ENCODE measurements around the gene DPH6.

DNA sequence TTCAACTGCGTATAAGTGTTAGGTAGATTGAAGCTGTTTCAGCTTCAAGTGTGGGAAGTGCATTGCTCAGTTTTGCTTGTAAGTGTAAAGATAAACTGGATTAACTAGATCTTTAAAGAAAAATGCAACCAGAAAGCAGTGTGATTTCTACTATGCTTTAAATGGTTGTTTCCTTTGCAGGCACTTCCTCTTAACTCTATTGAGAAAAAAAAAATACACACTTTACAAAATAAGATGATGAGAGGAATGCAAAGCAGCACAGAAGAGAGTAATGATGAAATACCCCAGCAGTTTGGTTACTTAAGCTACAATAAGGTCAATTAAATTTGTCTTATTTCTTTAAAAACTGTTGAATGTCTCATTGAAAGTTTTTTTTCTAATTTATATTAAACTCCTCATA, 40.8 kb downstream of the DPH6 start:
- TF ChIP-seq, protein P1, sequence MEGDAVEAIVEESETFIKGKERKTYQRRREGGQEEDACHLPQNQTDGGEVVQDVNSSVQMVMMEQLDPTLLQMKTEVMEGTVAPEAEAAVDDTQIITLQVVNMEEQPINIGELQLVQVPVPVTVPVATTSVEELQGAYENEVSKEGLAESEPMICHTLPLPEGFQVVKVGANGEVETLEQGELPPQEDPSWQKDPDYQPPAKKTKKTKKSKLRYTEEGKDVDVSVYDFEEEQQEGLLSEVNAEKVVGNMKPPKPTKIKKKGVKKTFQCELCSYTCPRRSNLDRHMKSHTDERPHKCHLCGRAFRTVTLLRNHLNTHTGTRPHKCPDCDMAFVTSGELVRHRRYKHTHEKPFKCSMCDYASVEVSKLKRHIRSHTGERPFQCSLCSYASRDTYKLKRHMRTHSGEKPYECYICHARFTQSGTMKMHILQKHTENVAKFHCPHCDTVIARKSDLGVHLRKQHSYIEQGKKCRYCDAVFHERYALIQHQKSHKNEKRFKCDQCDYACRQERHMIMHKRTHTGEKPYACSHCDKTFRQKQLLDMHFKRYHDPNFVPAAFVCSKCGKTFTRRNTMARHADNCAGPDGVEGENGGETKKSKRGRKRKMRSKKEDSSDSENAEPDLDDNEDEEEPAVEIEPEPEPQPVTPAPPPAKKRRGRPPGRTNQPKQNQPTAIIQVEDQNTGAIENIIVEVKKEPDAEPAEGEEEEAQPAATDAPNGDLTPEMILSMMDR (IDR thresholded peaks at IDR 0.05), result no peak
- no peak for TF ChIP-seq ZFX (IDR thresholded peaks at IDR 0.05; ENCODE audit: borderline replicate concordance)

Data from 22Rv1 (cell line).